GM23248 (cell line): Measurements from ENCODE around the gene GPR18. TPM values are rescaled to one million over a fixed set of nuclear protein-coding genes. Genes with fewer than 3 reads are reported as not detected.

Experiments
- DNase-seq: peaks from one replicate; pipeline ENCODE4 v3.0.0-alpha.2; 2015
- H2AFZ ChIP-seq: fragments of 200-600 bp; sonication (generic); 2 replicates; pipeline ENCODE4 v1.6.1; 2016; ENCODE audit warnings: antibody characterized with exemption
- H3F3A ChIP-seq: fragments of 200-600 bp; sonication (generic); 2 replicates; pipeline ENCODE4 v1.6.1; 2016; ENCODE audit warnings: mild to moderate bottlenecking, antibody characterized with exemption, mixed run types; ENCODE audit not compliant: insufficient read depth
- H3K27ac ChIP-seq: fragments of 200-600 bp; sonication (generic); 2 replicates; pipeline ENCODE4 v1.5.1; 2016; ENCODE audit warnings: mild to moderate bottlenecking
- H3K27me3 ChIP-seq: fragments of 200-600 bp; sonication (generic); replicated peaks from 2 replicates; pipeline ENCODE4 v1.6.1; 2016; ENCODE audit warnings: mild to moderate bottlenecking; ENCODE audit not compliant: insufficient read depth
- H3K36me3 ChIP-seq: fragments of 200-600 bp; sonication (generic); 2 replicates; pipeline ENCODE4 v1.6.1; 2016; ENCODE audit warnings: low read depth, mild to moderate bottlenecking
- H3K4me1 ChIP-seq: fragments of 200-600 bp; sonication (generic); 2 replicates; pipeline ENCODE4 v1.6.1; 2016; ENCODE audit warnings: mild to moderate bottlenecking; ENCODE audit not compliant: insufficient read depth
- H3K4me2 ChIP-seq: fragments of 200-600 bp; sonication (generic); one replicate; pipeline ENCODE4 v1.6.1; 2016; ENCODE audit warnings: mild to moderate bottlenecking; ENCODE audit not compliant: unreplicated experiment
- H3K4me3 ChIP-seq: fragments of 200-600 bp; sonication (generic); 2 replicates; pipeline ENCODE4 v1.5.1; 2016; ENCODE audit warnings: mild to moderate bottlenecking
- H3K79me2 ChIP-seq: fragments of 200-600 bp; sonication (generic); 2 replicates; pipeline ENCODE4 v1.6.1; 2016; ENCODE audit warnings: mild to moderate bottlenecking; ENCODE audit not compliant: insufficient read depth
- H3K9ac ChIP-seq: fragments of 200-600 bp; sonication (generic); 2 replicates; pipeline ENCODE4 v1.6.1; 2016; ENCODE audit warnings: mild to moderate bottlenecking
- H3K9me2 ChIP-seq: fragments of 200-600 bp; sonication (generic); 2 replicates; pipeline ENCODE4 v1.6.1; 2016; ENCODE audit warnings: mixed run types, mild to moderate bottlenecking, moderate library complexity; ENCODE audit not compliant: insufficient read depth
- H3K9me3 ChIP-seq: fragments of 200-600 bp; sonication (generic); one replicate; pipeline ENCODE4 v1.6.1; 2017; ENCODE audit warnings: low read depth
- H4K20me1 ChIP-seq: fragments of 200-600 bp; sonication (generic); 2 replicates; pipeline ENCODE4 v1.6.0; 2016; ENCODE audit not compliant: insufficient read depth
- EZH2 ChIP-seq: fragments of 200-600 bp; sonication (generic); IDR thresholded peaks from 2 replicates; pipeline ENCODE4 v1.6.1; 2018; ENCODE audit warnings: antibody characterized with exemption, mild to moderate bottlenecking; ENCODE audit not compliant: insufficient read depth, poor library complexity, severe bottlenecking
- EZH2phosphoT487 ChIP-seq: fragments of 200-600 bp; sonication (generic); IDR thresholded peaks from 2 replicates; pipeline ENCODE4 v1.6.1; 2018; ENCODE audit warnings: antibody characterized with exemption, moderate library complexity, mild to moderate bottlenecking, low read depth; ENCODE audit not compliant: insufficient read depth
- WGBS, 2 experiments: methylation state at CpG; one replicate each; pipeline ENCODE4 v1.1.6; 2015 to 2017; ENCODE audit warnings: low lambda C conversion rate in 2 of 2, low coverage in 1 of 2; ENCODE audit errors: missing lambda C conversion rate in 2 of 2; 5-methylcytosine and 5-hydroxymethylcytosine counted together
- in situ Hi-C: fragments of 300-500 bp; cut with MboI; formaldehyde crosslinking; loops from 2 replicates; pipeline ENCODE4 v1.15.0; 2020
- polyA plus RNA-seq: library from polyadenylated mRNA; unstranded; fragments of >200 nt; fragmentation: Nextera tagmentation; extraction: Ambion mirVana; gene quantifications from 2 replicates; pipeline ENCODE4 v1.2.1, GENCODE V29; 2016
- total RNA-seq: library from RNA; depleted of rRNA; stranded (reverse); fragments of >200 nt; shearing (Covaris generic); gene quantifications from 2 replicates; pipeline ENCODE4 v1.2.3, GENCODE V29; 2014

GPR18 gene
- total and polyA plus RNA-seq, 2 experiments from 2014 or later = 0.46 TPM; not detected in 1

DNA sequence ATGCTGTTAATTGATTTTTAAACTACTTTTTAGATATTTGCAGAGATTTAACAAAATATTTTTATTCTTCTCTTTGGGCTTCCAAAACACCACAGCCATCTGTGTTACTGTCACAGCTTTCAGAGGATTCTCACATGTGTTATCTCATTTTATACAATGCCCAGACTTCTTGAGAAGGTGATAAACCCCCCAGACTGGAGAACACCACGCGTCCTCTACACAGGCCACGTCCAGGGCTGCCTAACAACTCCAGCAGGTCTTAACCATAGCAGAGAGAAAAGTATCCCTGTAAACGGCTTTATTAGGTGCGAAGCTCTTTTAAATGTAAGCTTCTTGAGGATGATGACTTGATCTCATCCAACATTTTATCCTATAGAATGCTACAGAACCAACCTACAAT, 47.0 kb upstream of the GPR18 start:
- DNase-seq = no peak
- Histone ChIP-seq H3K79me2 (0 out of 2 replicates have a peak, but pooled peaks cover 4% of the 10 kb centered on the region), H3K9me3 (no peaks in the 10 kb centered on the region), H3K4me2 (no peak overlapping the region), H3K36me3 (no peaks in the 10 kb centered on the region), H3F3A (peaks cover 33% of the 10 kb centered on the region), H3K27ac (no peak overlapping the region), H3K9ac (no peak overlapping the region), H3K9me2 (no peaks in the 10 kb centered on the region), H3K4me1 (peaks cover 34% of the 10 kb centered on the region), H4K20me1 (no peaks in the 10 kb centered on the region), H3K4me3 (no peak overlapping the region), H2AFZ (no peak overlapping the region), H3K27me3 (no peaks in the 10 kb centered on the region)
- TF ChIP-seq EZH2phosphoT487 (no peak), EZH2 (no peak)
- in situ Hi-C loops = no loop called here
- 96 to 98% methylated on average over 5 of the region's 5 CpGs for WGBS, 2 experiments

DNA sequence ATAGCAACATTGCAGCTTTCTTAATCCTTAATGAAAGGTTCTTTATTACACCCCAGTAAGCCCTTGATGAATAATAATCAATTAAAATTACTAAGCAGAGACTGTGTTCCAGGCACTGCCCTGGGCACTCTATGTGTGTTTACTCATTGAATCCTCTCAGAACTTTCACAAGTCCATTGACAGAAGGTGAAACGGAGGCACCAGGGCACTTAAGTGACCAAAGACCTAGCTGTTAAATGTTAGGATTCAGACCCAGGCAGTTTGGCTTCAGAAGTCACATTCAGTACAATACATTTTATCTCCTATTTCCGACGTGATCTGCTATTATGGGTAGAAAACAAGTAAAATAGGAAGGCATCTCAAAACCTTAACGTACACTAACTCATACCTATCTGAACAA, 46.4 kb upstream of the GPR18 start:
- Histone ChIP-seq H3K27ac (no peak overlapping the region), H2AFZ (no peak overlapping the region), H4K20me1 (no peaks in the 10 kb centered on the region), H3F3A (peaks cover 26% of the 10 kb centered on the region), H3K4me1 (peaks cover 28% of the 10 kb centered on the region), H3K4me2 (no peak overlapping the region), H3K79me2 (0 out of 2 replicates have a peak, but pooled peaks cover 4% of the 10 kb centered on the region), H3K4me3 (no peak overlapping the region), H3K36me3 (no peaks in the 10 kb centered on the region), H3K9ac (no peak overlapping the region), H3K9me2 (no peaks in the 10 kb centered on the region), H3K9me3 (no peaks in the 10 kb centered on the region), H3K27me3 (no peaks in the 10 kb centered on the region)
- in situ Hi-C loops = no loop called here
- DNase-seq = no peak
- WGBS, 2 experiments = 90 to 95% methylated on average over 4 of the region's 4 CpGs
- TF ChIP-seq EZH2 (no peak), EZH2phosphoT487 (no peak)

DNA sequence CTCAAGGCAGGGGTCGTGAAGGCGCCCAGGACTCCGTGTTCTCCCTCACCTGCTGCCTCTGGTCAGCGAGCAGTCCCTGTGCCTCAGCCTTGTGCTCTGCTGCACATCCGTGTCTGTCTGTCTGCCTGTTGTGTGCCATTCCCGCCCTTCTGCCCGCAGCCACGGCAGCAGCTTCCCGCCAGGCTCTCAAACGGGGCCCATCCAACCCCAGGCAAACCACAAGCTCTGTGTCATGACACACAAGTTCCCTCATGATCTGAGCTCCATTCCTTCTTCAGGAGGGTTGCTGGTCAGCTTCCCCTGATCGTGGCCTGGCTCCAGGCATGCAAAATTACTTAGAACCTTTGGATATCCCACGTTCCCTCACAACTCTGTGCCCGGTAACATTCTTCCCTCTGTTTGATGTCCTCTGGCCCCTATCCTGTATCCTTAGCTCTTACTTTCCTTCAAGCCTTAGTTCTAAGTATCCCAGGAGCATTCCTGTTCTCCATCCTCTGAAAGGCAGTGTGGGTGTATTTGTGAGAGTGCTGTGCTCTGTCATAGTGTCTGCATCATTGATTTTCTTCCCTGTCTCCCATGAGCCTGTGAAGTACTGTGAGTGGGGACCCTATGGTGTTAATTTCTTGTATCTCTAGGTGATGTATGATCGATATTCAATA, 45.8 kb upstream of the GPR18 start:
- Histone ChIP-seq H3K36me3 (no peaks in the 10 kb centered on the region), H3F3A (peaks cover 21% of the 10 kb centered on the region), H3K4me3 (no peak overlapping the region), H3K27ac (no peak overlapping the region), H3K79me2 (0 out of 2 replicates have a peak, but pooled peaks cover 4% of the 10 kb centered on the region), H3K4me2 (no peak overlapping the region), H2AFZ (no peak overlapping the region), H3K4me1 (peaks cover 22% of the 10 kb centered on the region), H3K27me3 (no peaks in the 10 kb centered on the region), H3K9ac (no peak overlapping the region), H3K9me3 (no peaks in the 10 kb centered on the region), H3K9me2 (no peaks in the 10 kb centered on the region), H4K20me1 (no peaks in the 10 kb centered on the region)
- in situ Hi-C loops = no loop called here
- no peak for TF ChIP-seq EZH2
- no peak for TF ChIP-seq EZH2phosphoT487
- DNase-seq = no peak
- WGBS, 2 experiments = 90 to 95% methylated on average over 14 of the region's 14 CpGs

DNA sequence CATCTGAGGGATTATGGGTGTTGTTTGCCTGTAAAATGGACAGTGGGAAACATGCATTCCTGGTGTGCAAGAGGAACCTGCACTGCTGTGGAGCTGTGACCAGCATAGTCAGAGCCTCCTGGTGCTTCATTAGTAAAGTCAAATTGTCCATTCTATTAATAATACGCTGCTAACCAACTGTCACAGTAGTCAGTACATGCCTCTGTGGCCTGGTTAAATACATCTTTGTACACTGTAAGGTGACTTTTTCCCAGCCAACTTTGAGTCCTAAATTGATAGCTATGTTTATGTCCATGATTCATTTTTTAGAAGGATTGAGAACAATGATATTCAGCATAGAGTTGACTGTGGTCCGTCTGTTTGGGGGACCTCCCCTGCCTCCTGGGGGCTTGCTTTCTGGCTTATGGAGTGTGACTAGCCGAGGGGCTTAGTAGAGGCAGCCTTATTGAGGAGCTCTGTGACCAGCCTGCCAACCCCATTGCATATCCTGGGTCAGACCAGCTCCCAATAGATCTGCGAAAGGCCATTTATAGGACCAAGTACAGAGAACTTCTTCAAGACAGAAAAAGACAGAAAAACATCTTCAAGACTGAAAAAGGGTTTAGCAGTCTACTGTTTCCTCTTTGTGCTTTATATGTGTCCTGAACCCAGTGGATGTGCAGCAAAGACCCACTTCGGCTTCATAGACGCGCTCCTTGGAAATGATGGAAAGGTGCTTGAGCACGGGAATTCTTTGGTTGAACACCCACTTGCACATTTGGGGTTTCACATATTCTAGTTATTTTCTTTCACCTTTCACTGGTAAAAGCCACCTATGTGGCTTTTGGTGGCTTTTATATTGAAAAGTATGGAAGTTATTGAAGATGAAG, 44.7 kb upstream of the GPR18 start:
- no peak overlapping the region for H2AFZ ChIP-seq
- 90 to 92% methylated on average over 8 of the region's 8 CpGs for WGBS, 2 experiments
- H3K9me3 ChIP-seq = no peaks in the 10 kb centered on the region
- H3K27ac ChIP-seq = no peak overlapping the region
- H3K4me1 ChIP-seq = peaks cover 11% of the 10 kb centered on the region
- no peak for DNase-seq
- no peaks in the 10 kb centered on the region for H3K36me3 ChIP-seq
- no peak overlapping the region for H3K4me2 ChIP-seq
- H3F3A ChIP-seq = peaks cover 10% of the 10 kb centered on the region
- TF ChIP-seq EZH2 (no peak), EZH2phosphoT487 (no peak)
- in situ Hi-C loops = no loop called here
- no peaks in the 10 kb centered on the region for H4K20me1 ChIP-seq
- H3K4me3 ChIP-seq = no peak overlapping the region
- H3K9ac ChIP-seq = no peak overlapping the region
- no peaks in the 10 kb centered on the region for H3K9me2 ChIP-seq
- 0 out of 2 replicates have a peak, but pooled peaks cover 4% of the 10 kb centered on the region for H3K79me2 ChIP-seq
- no peaks in the 10 kb centered on the region for H3K27me3 ChIP-seq
